ENCODE measurements around the gene NT5M.
"Not testable (repeated sequence)": the region's sequence is repeated elsewhere in the genome, so short reads cannot be mapped to it uniquely, and the experiment has no call there.

Gene NT5M

GRCh38 chr17:17383431-17384290 is 80.5 kb downstream of the NT5M start:
- H3K4me1 Mint-ChIP-seq: peaks cover 30% of the 10 kb centered on the region
- ATAC-seq, DNase-seq, H3K4me3 Mint-ChIP-seq, H3K9me3 Mint-ChIP-seq, H3K27ac Mint-ChIP-seq, H3K27me3 Mint-ChIP-seq: not testable (repeated sequence)

GRCh38 chr17:17384291-17384615 is 81.1 kb downstream of the NT5M start:
- ATAC-seq: no peak
- no peak for DNase-seq
- Mint-ChIP-seq H3K9me3 (no peaks in the 10 kb centered on the region), H3K4me3 (no peak overlapping the region), H3K4me1 (peaks cover 30% of the 10 kb centered on the region), H3K27ac (no peak overlapping the region), H3K27me3 (no peaks in the 10 kb centered on the region)

GRCh38 chr17:17384961-17385360 is 81.8 kb downstream of the NT5M start:
- no peak for ATAC-seq
- Mint-ChIP-seq H3K9me3 (no peaks in the 10 kb centered on the region), H3K4me1 (peaks cover 30% of the 10 kb centered on the region), H3K4me3 (no peak overlapping the region), H3K27me3 (no peaks in the 10 kb centered on the region), H3K27ac (no peak overlapping the region)
- no peak for DNase-seq

DNA sequence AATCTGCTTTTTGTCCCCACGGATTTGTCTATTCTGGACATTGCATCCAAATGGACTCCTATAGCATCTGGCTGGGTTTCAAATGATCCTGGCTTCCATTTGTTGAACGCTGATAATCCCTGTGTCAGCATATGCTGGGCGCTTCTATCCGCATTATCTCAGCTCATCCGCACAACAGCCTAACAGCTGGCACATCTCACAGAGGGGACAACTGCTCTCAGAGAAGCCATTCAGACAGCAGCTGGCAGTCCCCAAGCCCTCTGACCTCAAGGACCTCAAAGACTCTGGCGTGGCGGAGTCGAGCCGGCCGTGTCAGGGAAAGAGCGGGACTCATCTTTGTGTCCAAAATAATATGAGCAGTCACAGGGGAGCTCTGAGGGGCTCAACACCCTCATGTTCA is 82.3 kb downstream of the NT5M start:
- Mint-ChIP-seq H3K4me1 (peaks cover 30% of the 10 kb centered on the region), H3K9me3 (no peaks in the 10 kb centered on the region), H3K27me3 (no peaks in the 10 kb centered on the region), H3K4me3 (no peak overlapping the region), H3K27ac (peak overlapping the region in 1 of 2 donors; percentile 65)
- DNase-seq (no peak), ATAC-seq (no peak)

GRCh38 chr17:17386094-17386800 is 83.1 kb downstream of the NT5M start:
- Mint-ChIP-seq H3K9me3 (no peaks in the 10 kb centered on the region), H3K4me3 (no peak overlapping the region), H3K4me1 (peaks cover 32% of the 10 kb centered on the region), H3K27ac (peak overlapping the region in 1 of 2 donors; percentile 65), H3K27me3 (no peaks in the 10 kb centered on the region)
- DNase-seq: no peak
- no peak for ATAC-seq

DNA sequence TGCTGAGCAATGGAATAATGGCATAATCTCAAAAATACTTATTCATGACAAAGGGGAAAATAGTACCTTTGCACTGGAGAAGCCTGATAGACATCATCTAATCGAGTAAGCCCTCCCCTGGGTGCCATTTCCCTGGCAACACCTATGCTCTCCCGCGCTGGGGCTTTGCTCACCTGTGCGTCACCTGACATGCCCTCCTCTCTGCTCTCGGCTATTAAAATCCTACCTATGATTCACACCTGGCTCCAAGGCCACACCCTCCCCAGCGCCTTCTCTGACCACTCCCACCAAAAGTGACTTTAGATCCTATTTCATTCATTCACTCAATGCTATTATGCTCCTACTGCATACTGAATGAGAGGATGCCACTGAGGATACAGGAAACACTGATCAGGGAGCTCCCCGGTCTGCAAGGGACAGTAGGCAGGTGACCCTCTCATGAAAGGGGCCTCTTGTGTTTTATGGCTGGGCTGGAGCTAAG is 83.9 kb downstream of the NT5M start:
- ATAC-seq (no peak), DNase-seq (no peak)
- Mint-ChIP-seq H3K27me3 (no peaks in the 10 kb centered on the region), H3K9me3 (no peaks in the 10 kb centered on the region), H3K4me3 (no peak overlapping the region), H3K4me1 (peaks cover 34% of the 10 kb centered on the region), H3K27ac (no peak overlapping the region)

DNA sequence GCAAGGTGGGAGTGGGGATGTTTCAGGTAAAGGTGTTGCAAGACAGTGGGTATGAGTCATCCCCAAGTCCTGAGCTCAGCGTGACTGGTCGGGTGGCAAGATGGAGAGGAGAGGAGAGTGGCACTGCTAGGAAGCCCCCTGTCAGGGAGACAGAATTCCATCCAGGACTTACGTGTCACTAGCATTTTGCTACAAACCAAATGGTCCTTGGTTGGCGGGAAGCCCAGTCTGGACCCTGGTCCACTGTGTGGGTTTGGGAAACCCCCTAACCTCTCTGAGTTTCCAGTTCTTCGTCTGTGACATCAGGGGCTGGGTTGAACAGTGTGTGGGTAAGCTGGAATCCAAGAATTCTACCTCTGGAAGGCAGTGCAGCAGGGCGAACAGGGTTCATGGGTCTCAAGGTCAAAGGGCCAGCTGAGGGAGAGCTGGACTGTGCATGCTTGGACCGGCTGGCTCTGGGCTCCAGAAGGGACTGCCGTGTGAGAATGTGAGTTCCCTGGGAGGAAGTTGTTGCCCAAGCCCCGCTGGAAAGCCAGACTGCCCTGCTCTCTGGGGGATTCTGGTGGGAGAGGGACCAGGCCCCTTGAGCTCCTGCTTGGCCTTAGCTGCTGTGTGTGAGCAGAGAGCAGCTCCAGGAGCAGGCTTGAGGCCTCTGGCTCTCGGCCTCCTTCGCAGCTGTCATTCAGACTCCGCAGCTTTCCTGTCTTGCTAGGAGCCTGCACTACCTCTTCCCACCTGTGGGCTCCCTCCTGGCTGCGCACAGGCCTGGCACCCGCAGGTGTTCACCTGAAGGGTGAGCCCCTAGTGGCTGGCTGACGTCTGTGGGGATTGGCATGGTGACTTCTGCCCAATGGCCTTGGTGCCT is 84.6 kb downstream of the NT5M start:
- DNase-seq: no peak
- Mint-ChIP-seq H3K27ac (no peak overlapping the region), H3K4me3 (no peak overlapping the region), H3K27me3 (no peaks in the 10 kb centered on the region), H3K9me3 (no peaks in the 10 kb centered on the region), H3K4me1 (peaks cover 39% of the 10 kb centered on the region)
- no peak for ATAC-seq

DNA sequence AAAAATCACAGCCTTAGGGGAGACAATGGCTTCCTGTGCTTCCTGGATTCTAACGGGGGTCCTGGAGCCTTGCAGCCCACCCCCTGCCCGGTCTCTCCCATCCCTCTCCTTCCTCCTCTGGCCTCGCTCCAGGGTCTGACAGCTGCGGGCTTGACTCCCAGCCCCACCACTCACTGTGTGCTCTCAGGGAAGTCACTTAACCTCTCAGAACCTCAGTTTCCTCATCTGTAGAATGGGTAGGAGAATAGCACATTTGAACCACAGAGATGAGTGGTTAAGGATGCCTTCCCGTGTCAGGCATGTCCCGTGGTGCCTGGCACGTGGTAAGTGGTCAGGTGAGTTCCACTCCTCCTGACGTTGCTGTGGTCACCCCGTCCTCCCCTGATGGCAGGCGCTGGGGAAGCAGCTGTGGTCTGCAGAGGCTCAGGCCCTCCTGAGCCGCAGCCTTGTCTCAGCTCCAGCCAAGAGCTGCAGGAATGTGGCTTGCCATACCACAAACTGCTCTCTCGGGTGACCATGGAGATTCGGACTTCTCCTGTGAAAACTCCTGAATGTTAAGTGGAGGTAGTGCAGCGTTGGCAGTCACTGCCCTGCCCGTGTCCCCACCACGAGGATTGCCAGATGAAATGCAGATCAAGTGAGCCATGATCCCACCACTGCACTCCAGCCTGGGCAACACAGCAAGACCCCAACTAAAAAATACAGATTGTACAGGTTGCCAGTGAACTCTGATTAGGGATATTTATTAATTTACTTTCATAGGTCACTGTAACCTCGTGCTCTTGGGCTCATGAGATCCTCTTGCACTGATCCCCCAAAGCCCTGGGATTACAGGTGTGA is 85.7 kb downstream of the NT5M start:
- no peak overlapping the region for H3K27ac Mint-ChIP-seq
- H3K4me1 Mint-ChIP-seq: peaks cover 49% of the 10 kb centered on the region
- H3K9me3 Mint-ChIP-seq: no peaks in the 10 kb centered on the region
- H3K4me3 Mint-ChIP-seq: no peak overlapping the region
- peaks cover 8% of the 10 kb centered on the region for H3K27me3 Mint-ChIP-seq
- ATAC-seq: no peak
- DNase-seq: no peak

DNA sequence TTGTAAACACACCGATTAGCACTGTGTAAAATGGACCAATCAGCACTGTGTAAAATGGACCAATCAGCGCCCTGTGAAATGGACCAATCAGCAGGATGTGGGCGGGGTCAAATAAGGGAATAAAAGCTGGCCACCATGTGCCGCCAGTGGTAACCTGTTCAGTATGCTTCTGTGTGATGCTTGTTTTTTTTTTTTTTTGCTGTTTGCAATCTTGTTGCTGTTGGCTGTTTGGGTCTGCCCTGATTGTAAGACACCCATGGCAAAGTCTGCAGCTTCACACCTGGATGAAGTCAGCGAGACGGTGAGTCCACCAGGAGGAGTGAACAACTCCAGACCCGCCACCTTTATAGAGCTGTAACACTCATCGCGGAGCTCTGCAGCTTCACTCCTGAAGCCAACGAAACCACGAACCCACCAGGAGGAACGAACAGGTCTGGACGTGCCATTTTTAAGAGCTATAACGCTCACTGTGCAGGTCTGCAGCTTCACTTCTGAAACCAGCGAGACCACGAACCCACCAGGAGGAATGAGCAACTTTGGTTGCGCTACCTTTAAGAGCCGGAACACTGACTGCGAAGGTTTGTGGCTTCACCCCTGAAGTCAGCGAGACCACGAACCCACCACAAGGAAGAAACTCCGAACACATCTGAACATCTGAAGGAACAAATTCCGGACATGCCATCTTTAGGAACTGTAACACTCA is 88.6 kb downstream of the NT5M start:
- DNase-seq (peak; percentile 69 to 77), ATAC-seq (peak; percentile 89)
- H3K27ac Mint-ChIP-seq: no peak overlapping the region

GRCh38 chr17:17393976-17394375 is 90.8 kb downstream of the NT5M start:
- no peak for DNase-seq
- Mint-ChIP-seq H3K27ac (no peak overlapping the region), H3K27me3 (peaks cover 14% of the 10 kb centered on the region), H3K4me1 (peaks cover 33% of the 10 kb centered on the region), H3K9me3 (peaks cover 0 to 6% of the 10 kb centered on the region in 2 donors), H3K4me3 (no peak overlapping the region)
- ATAC-seq: no peak

More for the DNA sequence above, 88.6 kb downstream of the NT5M start:
- Mint-ChIP-seq H3K9me3 (peaks cover 0 to 6% of the 10 kb centered on the region in 2 donors), H3K27me3 (peaks cover 14% of the 10 kb centered on the region), H3K4me1 (peaks cover 48% of the 10 kb centered on the region), H3K4me3 (peak overlapping the region; percentile 73 to 76)

- no peak overlapping the region for H3K27ac Mint-ChIP-seq
- no peak for DNase-seq
Observed at GRCh38 chr17:17394494-17394893, 91.3 kb downstream of the NT5M start.

DNA sequence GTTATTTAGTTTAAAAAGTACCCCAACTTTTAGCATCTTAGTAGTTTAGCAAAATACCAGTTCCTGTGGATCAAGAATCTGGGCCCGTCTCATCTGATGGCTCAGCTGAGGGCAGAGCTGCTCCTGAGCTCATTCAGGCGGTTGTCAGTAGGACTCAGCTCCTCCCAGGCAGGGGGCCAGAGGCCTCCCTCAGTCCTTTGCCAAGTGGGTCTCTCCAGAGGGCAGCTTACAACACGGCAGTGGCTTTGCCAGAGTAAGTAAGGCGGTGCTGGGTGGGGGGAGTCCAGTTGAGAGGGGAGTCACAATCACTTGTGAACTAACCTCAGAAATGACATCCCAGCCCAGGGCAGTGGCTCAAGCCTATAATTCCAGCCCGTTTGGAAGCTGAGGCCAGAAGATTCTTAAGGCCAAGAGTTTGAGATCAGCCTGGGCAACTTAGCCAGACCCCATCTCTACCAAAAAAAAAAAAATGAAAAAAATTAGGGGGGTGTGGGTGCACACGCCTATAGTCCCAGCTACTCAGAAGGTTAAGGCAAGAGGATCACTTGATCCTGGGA is 92.2 kb downstream of the NT5M start:
- peaks cover 41% of the 10 kb centered on the region for H3K4me1 Mint-ChIP-seq
- DNase-seq (no peak), ATAC-seq (no peak)
- H3K27me3 Mint-ChIP-seq: peaks cover 14% of the 10 kb centered on the region
- peak overlapping the region in 1 of 2 donors; percentile 42 for H3K27ac Mint-ChIP-seq
- no peak overlapping the region for H3K4me3 Mint-ChIP-seq
- H3K9me3 Mint-ChIP-seq: peaks cover 0 to 6% of the 10 kb centered on the region in 2 donors

More at GRCh38 chr17:17394494-17394893, 91.3 kb downstream of the NT5M start:
- Mint-ChIP-seq H3K9me3 (peaks cover 0 to 6% of the 10 kb centered on the region in 2 donors), H3K27me3 (peaks cover 14% of the 10 kb centered on the region), H3K4me1 (peaks cover 35% of the 10 kb centered on the region), H3K4me3 (no peak overlapping the region)
- ATAC-seq: no peak

DNA sequence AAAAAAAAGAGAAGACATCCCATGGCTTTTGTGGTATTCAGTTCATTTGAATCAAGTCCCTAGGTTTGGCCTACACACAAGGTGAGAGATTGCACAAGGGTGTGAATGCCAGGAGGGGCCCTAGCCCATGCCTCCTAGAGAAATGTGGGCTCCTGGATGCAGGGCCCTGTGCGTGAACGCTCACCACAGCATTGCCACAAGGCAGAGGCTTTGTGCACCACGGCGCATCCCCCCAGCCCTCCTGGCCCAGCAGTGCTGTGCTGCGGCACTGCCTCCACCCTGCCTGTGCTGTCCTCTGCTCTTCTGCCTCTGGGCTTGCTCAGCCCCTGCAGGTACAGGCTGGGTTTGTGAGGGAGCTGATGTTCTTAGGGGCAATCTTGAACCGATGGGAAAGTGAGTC is 92.7 kb downstream of the NT5M start:
- H3K27me3 Mint-ChIP-seq: peaks cover 14% of the 10 kb centered on the region
- DNase-seq (no peak), ATAC-seq (no peak)
- no peak overlapping the region for H3K4me3 Mint-ChIP-seq
- peaks cover 0 to 6% of the 10 kb centered on the region in 2 donors for H3K9me3 Mint-ChIP-seq
- peaks cover 46% of the 10 kb centered on the region for H3K4me1 Mint-ChIP-seq
- no peak overlapping the region for H3K27ac Mint-ChIP-seq

All from stimulated activated naive CD8-positive, alpha-beta T cell treated with anti-CD3 and anti-CD28 coated beads, Interleukin-15, amount 100 ng/mL, for 72 hours (primary cell).